ENCODE data around the gene IKZF1.
"Not testable (repeated sequence)": the region's sequence is repeated elsewhere in the genome, so short reads cannot be mapped to it uniquely, and the experiment has no call there.

IKZF1 gene

DNA sequence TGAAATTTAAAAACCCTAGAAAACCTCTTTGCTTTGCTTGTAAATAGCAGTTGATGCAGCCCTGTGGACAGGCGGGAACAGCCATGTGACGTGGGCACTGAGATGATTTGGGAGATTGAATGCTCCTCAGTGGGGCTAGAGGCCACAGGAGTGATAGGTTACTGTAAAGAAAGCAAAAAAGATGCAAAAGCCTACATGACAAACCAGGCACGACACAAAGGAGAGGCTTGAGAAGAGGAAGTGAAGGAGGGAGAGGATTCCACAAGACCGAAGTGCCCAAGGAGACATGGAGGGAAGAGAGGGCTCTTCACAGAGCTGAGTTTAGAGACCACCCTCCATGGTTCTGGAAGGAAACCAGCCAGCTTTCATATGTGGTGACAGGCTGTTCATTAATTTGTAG, 25.7 kb downstream of the IKZF1 start:
- no peak overlapping the region for H3K27ac ChIP-seq
- no peak for DNase-seq (ENCODE audit: low read depth, low spot score)

DNA sequence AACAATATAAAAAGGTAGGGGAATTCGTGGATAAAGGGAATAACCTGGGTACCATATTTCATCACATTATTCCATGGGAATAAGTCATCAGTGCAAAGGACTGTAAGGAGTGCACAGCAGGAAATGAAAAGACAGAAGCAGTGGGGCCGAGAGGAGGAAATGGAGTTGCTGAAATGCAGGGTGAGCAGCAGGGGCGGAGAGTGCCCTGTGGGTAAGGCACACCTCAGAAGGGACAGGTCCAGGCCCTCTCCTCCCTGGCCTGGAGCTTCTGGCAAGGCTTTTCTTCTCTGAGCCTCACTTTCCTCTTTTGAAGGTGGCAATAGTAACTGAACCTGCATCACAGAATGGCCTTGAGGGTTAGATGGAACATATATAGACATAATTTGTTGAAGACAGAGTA, 26.2 kb downstream of the IKZF1 start:
- DNase-seq (ENCODE audit: low read depth, low spot score) = no peak
- no peak overlapping the region for H3K27ac ChIP-seq

DNA sequence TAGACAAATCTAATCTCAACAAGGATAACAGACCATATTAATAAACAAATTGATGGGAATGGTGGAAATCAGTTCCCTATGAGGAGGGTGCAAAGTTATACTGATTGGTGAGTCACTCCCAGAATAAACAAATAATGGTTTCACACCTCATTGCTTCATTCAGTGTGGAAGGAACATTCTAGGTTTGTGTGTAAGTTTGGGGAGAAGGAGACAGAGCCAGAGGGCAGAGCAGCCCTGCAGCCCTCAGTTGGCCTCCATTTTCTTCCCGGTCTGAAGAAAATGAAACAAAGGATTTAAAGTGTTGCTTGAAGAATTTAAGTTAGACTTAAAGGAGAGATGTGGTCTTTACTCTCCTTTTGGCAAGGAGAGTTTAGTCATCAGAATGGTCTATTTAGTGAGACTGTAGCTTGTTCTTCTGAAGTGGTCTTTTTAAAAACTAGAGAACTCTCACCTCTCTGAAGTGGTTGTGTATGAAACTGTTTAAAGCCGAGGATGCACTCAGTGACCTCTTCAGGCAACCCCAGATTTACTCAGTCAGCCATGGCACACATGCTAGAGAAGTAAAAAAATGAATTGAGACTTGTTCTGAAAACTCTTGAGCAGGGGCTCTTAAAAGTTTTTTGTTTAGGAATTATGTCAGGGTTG, 27.2 kb downstream of the IKZF1 start:
- H3K27ac ChIP-seq = no peak overlapping the region
- no peak for DNase-seq (ENCODE audit: low read depth, low spot score)

DNA sequence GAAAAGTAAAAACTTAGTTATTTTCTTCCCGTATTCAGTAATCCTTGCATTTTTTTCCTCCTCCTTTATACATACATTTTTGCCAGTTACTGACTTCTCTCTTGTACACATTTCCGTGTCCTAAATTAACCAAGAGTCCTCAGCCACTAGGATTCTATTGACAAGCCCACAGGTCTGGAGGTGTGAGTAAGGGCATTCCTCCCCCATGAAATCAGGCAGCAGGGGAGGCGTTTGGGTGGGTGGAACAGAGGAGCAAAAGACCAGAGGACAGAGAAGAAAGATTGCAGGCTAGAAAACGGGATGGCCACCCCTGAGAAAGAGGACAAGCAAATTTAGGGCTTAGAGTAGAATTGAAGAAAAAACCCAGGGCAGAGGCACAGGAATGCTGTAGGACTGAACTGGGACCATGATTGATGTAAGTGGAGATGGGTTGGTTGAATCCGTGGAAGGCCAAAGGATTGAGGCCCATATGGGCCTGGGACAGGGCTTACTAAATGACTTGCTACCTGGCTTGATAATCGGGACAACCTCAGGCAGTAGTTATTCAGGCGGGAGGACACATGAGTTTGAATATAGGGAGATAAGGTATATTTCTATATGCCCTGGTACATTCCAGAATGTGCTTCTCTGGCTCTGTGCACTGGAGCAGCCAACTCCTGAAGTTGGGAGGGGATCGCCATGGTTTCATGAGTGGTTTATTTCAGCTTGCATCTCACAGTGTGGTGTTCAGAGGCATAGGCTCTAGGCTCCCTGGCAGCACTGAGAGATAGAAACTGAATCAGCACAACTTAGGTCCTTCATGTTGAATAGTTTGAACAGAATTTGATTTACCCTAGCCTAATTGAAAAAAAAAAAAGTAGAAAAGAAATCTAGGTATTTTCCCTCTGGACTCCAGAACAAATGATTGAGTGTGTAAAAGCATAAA, 28.0 kb downstream of the IKZF1 start:
- no peak for DNase-seq (ENCODE audit: low read depth, low spot score)
- H3K27ac ChIP-seq = no peak overlapping the region

DNA sequence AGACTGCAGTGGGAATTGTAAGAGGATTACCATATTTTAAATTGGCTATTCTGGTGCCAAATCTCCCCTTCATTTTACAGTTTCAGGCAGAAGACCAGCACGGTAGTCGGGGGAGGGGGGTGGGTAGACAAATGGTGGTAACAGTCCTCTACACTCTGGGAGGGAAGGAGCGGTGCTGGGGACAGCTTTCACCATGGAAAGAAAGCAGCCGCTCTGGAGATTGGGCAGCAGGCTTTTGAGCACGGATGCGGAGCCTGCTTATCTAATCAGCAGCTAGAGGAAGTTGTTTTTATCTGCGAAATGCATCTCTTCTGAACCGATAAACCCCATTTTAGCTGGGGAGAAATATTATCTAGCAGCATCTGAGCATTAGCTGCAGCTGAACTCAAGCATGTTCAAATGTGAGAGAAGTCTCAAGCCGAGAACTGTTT, 28.7 kb downstream of the IKZF1 start:
- no peak for DNase-seq (ENCODE audit: low read depth, low spot score)
- H3K27ac ChIP-seq = no peak overlapping the region

GRCh38 chr7:50334341-50334994, 30.0 kb downstream of the IKZF1 start:
- no peak overlapping the region for H3K27ac ChIP-seq
- DNase-seq (ENCODE audit: low read depth, low spot score) = no peak

- no peak overlapping the region for H3K27ac ChIP-seq
- no peak for DNase-seq (ENCODE audit: low read depth, low spot score)
Measured at GRCh38 chr7:50335230-50335794, 30.8 kb downstream of the IKZF1 start.

DNA sequence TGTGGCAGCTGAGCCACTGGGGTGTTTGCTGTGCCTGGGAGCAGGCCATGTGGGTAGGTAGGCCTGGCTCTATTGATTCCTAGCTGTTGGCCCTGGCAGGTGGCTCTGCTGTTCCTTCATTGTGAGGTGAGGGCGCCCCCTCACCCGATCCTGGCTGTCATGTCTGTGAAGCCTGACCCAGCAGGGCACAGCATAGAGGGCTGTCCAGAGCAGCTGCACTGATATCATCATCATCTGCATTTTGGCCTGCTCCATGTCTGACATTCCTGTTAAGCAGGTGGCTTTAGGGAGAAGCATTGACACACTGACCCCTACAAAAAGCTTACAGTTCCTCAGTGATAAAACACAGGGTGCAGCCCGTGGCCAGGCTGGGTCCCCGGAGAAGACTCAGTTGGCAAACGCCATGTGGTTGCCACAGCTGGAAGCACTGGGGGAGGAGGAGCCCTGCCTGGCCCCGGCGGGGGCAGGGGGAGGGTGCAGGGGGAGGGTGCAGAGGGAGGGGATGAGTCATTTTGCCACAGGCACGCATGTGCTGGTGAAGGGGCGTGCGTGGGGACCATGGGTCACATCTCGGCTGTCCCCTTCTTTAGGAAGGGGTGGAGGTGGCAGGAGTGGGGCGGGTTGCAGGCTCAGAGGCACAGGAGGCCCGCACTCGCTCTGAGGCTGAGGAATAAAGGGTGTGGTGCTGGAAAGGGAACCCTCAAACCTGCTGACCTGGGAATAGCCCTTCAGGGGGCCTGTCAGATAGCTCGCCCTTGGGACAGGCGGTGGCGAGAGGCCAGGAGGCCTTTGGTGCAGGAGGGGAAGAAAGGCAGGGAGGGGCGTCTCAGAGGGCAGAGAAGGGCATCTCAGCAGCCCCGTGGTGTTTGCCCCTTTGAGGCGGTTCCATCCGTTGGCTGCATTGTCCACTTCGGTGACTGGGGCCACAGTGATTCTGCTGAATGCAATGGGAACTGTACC, 31.6 kb downstream of the IKZF1 start:
- no peak overlapping the region for H3K27ac ChIP-seq
- no peak for DNase-seq (ENCODE audit: low read depth, low spot score)

DNA sequence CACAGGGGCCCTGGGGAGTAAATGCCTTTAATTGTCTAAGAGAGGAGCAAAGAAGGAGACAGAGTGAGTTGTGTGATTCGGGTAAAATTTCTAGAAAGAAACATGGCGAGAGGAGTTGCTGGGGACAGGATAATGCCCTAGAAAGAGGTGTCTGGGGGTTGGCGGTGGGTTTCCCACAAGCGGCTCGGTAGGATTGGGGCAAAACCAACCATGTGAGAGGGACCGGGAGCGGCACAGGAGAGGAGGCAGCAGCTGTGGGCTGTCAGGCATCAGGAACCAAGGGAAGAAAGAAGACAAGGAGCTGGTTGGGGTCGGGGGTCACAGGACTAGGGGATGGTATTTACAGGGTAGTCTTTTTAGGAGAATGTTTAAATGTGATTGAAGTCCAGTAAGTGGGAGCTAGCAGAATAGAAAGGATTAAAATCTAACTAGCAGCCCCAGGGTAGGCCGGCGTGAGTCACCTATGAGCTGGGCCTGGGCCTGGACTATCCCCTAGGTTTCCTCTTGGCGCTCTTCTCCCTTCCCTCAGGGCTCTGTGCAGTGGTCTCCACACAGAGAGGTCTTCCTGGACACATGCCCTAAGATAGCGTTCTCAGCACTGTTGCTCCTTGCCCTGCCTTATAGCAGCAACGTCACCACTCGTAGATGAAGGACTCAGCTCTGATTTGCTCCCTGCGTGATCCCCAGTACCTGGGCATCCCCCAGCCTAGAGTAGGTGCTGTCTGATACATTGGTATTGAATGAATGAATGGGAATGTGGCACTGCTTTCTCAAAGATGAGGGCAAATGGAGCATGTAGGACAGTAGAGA, 32.6 kb downstream of the IKZF1 start:
- DNase-seq (ENCODE audit: low read depth, low spot score) = no peak
- H3K27ac ChIP-seq = no peak overlapping the region

DNA sequence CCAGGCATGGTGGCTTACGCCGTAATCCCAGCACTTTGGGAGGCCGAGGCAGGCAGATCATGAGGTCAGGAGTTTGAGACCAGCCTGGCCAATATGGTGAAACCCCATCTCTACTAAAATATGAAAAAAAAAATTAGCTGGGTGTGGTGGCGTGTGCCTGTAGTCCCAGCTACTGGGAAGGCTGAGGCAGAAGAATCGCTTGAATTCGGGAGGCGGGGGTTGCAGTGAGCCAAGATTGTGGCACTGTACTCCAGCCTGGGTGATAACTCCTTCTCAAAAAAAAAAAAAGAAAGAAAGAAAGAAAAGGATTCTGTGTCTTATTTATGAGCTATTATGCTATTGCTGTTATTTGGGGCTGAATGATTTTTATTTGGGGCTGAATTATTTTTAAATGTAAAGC, 35.0 kb downstream of the IKZF1 start:
- DNase-seq (ENCODE audit: low read depth, low spot score); H3K27ac ChIP-seq: not testable (repeated sequence)

DNA sequence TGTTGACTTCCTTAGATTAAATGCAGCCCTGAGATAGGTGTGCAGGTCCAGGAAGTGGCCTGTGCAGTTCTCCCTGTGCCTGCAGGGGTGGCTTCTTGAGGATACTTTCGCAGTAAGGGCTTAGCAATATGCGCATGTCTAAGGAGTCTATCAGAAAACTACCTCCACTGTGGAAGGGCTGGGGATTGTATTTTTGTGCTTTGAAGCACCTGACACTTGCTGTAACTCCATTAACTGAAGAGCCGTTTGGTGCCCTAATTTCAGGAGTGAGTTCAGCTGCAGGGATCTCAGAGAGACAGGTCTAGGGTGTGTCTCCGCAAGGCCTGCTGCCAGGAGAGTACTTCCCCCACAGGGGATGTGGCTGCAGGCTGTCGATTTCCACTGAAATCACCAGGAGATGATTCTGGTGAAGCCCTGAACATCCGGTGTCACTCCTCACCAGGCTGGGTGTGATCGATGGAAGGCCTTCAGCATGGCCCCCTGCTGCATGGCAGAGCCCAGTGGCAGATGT, 35.5 kb downstream of the IKZF1 start:
- H3K27ac ChIP-seq = no peak overlapping the region
- DNase-seq (ENCODE audit: low read depth, low spot score) = no peak

DNA sequence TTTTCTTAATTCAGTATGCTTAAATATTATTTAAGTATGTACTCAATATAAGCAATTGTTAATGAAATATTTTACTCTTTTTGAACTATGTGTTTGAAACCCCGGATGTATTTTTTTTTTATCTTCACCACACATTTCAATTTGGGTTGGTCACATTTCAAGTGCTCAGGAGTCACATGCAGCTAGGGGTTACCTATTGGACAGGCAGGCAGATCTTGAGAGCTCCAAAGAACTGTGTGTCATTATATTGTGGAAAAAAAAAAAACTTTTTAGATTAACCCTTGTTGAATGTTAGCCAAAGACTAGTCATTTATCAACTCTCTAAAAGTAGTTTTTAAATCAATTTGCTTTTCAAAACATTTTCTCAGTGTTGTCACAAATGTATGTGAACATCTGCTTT, 37.2 kb downstream of the IKZF1 start:
- no peak overlapping the region for H3K27ac ChIP-seq
- DNase-seq (ENCODE audit: low read depth, low spot score) = no peak

- DNase-seq (ENCODE audit: low read depth, low spot score) = no peak
- no peak overlapping the region for H3K27ac ChIP-seq
Measured at GRCh38 chr7:50342616-50343114, 38.1 kb downstream of the IKZF1 start.

- H3K27ac ChIP-seq = no peak overlapping the region
- peak; percentile 3 for DNase-seq (ENCODE audit: low read depth, low spot score)
Measured at GRCh38 chr7:50346545-50347497, 42.3 kb downstream of the IKZF1 start.

DNA sequence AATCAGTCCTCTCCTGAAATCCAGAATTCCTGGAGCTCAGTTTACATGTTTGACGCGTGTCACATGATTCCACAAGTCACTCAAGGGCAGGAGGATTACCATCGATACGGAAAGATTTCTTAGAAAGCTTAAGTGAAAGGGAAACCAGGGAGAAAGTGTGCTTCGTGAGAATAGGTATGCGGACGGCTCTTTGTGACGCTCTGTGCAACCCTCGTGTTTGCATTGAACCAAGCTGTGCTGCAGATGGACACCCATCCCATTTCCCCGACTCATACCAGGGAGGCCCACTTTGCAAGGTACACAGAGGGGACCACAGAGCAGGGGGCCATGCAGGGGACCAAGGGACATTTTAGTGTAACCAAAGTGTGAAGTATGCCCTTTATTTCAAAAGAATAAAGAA, 43.2 kb downstream of the IKZF1 start:
- no peak for DNase-seq (ENCODE audit: low read depth, low spot score)
- H3K27ac ChIP-seq = no peak overlapping the region

DNA sequence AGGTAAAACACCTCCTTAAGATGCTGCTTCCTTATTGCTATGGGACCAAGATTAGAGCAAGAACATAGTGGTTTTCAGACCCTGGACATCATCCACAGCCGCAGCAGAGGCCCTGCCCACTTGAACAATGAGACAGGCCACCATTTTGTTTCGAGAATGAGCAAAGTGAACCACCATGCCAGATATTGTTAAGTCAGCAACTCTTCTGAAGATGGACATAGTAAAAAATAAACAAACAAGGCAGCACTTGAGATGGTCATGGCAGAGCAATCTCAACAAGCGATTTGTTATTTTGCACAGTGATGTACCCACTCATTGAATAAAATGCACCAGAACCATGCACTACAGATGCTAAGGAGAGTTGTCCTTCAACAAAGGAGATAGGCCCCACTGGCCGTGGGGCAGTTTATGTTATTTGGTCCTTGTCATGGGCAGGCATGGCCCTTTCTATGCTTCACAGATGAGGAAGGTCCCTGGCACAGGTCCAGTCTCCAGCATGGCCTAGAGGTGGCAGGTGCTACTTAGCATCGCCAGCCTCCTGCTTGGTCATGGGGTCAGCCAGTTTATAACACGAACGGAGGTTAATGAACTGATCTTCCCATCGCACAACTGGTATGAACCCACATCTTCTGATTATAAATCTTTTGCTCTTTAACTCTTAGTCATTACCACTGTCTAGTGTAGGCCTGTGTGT, 44.1 kb downstream of the IKZF1 start:
- no peak for DNase-seq (ENCODE audit: low read depth, low spot score)
- no peak overlapping the region for H3K27ac ChIP-seq

DNA sequence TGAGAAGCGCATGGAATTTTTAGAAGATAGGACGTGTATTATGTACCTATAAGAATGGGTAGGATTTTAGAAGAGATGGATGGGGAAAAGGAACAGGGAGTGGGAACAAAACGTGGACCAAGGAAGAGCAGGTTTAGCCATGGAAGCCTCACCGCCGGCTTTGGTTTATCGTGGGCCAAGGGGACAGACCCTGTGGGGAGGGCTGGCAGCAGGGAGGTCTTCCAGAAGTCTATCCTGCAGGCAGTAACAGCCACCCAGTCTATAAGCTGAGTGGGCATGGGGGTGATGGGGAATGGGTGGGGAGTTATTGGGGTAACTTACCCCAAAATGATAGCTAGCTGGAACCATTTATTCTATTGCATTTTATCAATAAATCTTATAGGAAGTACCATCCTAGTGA, 44.9 kb downstream of the IKZF1 start:
- no peak for DNase-seq (ENCODE audit: low read depth, low spot score)
- H3K27ac ChIP-seq = no peak overlapping the region
